ENCODE results near the gene POLE.

Gene POLE

GRCh38 chr12:132648616-132649225, 38.4 kb downstream of the POLE start:
- H3K9me2 ChIP-seq (replicated peaks; ENCODE audit: control insufficient read depth, low read length): no peaks in the 10 kb centered on the region

GRCh38 chr12:132647858-132648257, 39.3 kb downstream of the POLE start:
- Histone ChIP-seq H3K27ac (ENCODE audit: low read depth, low read length) (no peak overlapping the region), H4K20me1 (ENCODE audit: control insufficient read depth, insufficient read depth, low read depth, low read length) (0 out of 2 replicates have a peak, but pooled peaks cover 7% of the 10 kb centered on the region), H3K9me2 (replicated peaks; ENCODE audit: control insufficient read depth, low read length) (no peaks in the 10 kb centered on the region), H3K4me1 (ENCODE audit: control insufficient read depth, low read length) (no peaks in the 10 kb centered on the region), H3K4me3 (ENCODE audit: low read length) (no peak overlapping the region), H3K79me2 (ENCODE audit: control insufficient read depth, low read length) (no peaks in the 10 kb centered on the region), H3K27me3 (ENCODE audit: control insufficient read depth, low read length) (no peaks in the 10 kb centered on the region), H3F3A (ENCODE audit: control insufficient read depth, insufficient read depth) (no peaks in the 10 kb centered on the region), H3K9me3 (ENCODE audit: control insufficient read depth, insufficient read depth, low read length) (no peaks in the 10 kb centered on the region), H3K36me3 (ENCODE audit: control insufficient read depth, low read length) (peaks cover 89% of the 10 kb centered on the region), H3K4me2 (ENCODE audit: low read length) (no peak overlapping the region)
- no peak for TF ChIP-seq EZH2phosphoT487 (IDR thresholded peaks at IDR 0.05; ENCODE audit: borderline replicate concordance, low read length)
- TF ChIP-seq, protein P1, sequence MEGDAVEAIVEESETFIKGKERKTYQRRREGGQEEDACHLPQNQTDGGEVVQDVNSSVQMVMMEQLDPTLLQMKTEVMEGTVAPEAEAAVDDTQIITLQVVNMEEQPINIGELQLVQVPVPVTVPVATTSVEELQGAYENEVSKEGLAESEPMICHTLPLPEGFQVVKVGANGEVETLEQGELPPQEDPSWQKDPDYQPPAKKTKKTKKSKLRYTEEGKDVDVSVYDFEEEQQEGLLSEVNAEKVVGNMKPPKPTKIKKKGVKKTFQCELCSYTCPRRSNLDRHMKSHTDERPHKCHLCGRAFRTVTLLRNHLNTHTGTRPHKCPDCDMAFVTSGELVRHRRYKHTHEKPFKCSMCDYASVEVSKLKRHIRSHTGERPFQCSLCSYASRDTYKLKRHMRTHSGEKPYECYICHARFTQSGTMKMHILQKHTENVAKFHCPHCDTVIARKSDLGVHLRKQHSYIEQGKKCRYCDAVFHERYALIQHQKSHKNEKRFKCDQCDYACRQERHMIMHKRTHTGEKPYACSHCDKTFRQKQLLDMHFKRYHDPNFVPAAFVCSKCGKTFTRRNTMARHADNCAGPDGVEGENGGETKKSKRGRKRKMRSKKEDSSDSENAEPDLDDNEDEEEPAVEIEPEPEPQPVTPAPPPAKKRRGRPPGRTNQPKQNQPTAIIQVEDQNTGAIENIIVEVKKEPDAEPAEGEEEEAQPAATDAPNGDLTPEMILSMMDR (IDR thresholded peaks at IDR 0.05; ENCODE audit: low read depth, low read length, poor library complexity, severe bottlenecking): no peak

More at GRCh38 chr12:132648616-132649225, 38.4 kb downstream of the POLE start:
- H3F3A ChIP-seq (ENCODE audit: control insufficient read depth, insufficient read depth): no peaks in the 10 kb centered on the region
- peaks cover 89% of the 10 kb centered on the region for H3K36me3 ChIP-seq (ENCODE audit: control insufficient read depth, low read length)
- H3K4me3 ChIP-seq (ENCODE audit: low read length): no peak overlapping the region
- H3K4me1 ChIP-seq (ENCODE audit: control insufficient read depth, low read length): no peaks in the 10 kb centered on the region
- no peaks in the 10 kb centered on the region for H3K79me2 ChIP-seq (ENCODE audit: control insufficient read depth, low read length)
- no peaks in the 10 kb centered on the region for H3K27me3 ChIP-seq (ENCODE audit: control insufficient read depth, low read length)
- no peak overlapping the region for H3K27ac ChIP-seq (ENCODE audit: low read depth, low read length)
- TF ChIP-seq, protein P1 (IDR thresholded peaks at IDR 0.05; ENCODE audit: low read depth, low read length, poor library complexity, severe bottlenecking): no peak
- TF ChIP-seq EZH2phosphoT487 (IDR thresholded peaks at IDR 0.05; ENCODE audit: borderline replicate concordance, low read length): no peak
- H3K4me2 ChIP-seq (ENCODE audit: low read length): no peak overlapping the region
- 0 out of 2 replicates have a peak, but pooled peaks cover 7% of the 10 kb centered on the region for H4K20me1 ChIP-seq (ENCODE audit: control insufficient read depth, insufficient read depth, low read depth, low read length)
- no peaks in the 10 kb centered on the region for H3K9me3 ChIP-seq (ENCODE audit: control insufficient read depth, insufficient read depth, low read length)

GRCh38 chr12:132646850-132647249, 40.3 kb downstream of the POLE start:
- 0 out of 2 replicates have a peak, but pooled peaks cover 7% of the 10 kb centered on the region for H4K20me1 ChIP-seq (ENCODE audit: control insufficient read depth, insufficient read depth, low read depth, low read length)
- H3K4me2 ChIP-seq (ENCODE audit: low read length): no peak overlapping the region
- H3K27me3 ChIP-seq (ENCODE audit: control insufficient read depth, low read length): no peaks in the 10 kb centered on the region
- no peaks in the 10 kb centered on the region for H3K9me3 ChIP-seq (ENCODE audit: control insufficient read depth, insufficient read depth, low read length)
- no peaks in the 10 kb centered on the region for H3F3A ChIP-seq (ENCODE audit: control insufficient read depth, insufficient read depth)
- H3K4me3 ChIP-seq (ENCODE audit: low read length): no peak overlapping the region
- no peaks in the 10 kb centered on the region for H3K4me1 ChIP-seq (ENCODE audit: control insufficient read depth, low read length)
- peaks cover 89% of the 10 kb centered on the region for H3K36me3 ChIP-seq (ENCODE audit: control insufficient read depth, low read length)
- no peaks in the 10 kb centered on the region for H3K79me2 ChIP-seq (ENCODE audit: control insufficient read depth, low read length)
- no peak overlapping the region for H3K27ac ChIP-seq (ENCODE audit: low read depth, low read length)
- H3K9me2 ChIP-seq (replicated peaks; ENCODE audit: control insufficient read depth, low read length): no peaks in the 10 kb centered on the region
- no peak for TF ChIP-seq EZH2phosphoT487 (IDR thresholded peaks at IDR 0.05; ENCODE audit: borderline replicate concordance, low read length)
- TF ChIP-seq, protein P1 (IDR thresholded peaks at IDR 0.05; ENCODE audit: low read depth, low read length, poor library complexity, severe bottlenecking): no peak

Measured in DOHH2 (cell line).